AG04450 (cell line): Measurements from ENCODE around the gene ARFGEF2. TPM values are rescaled to one million over a fixed set of nuclear protein-coding genes. Genes with fewer than 3 reads are reported as not detected.

Experiments
- CTCF ChIA-PET: fragments of 300-600, 350-600 bp; formaldehyde crosslinking; extraction: SDS; loops from one replicate; lab custom pipeline; 2022; ENCODE audit warnings: antibody characterized with exemption, inconsistent platforms; lab: Charles Lee
- POLR2A ChIA-PET: fragments of 350-600 bp; formaldehyde crosslinking; extraction: SDS; loops from one replicate; lab custom pipeline; 2021; ENCODE audit warnings: antibody characterized with exemption, inconsistent platforms; lab: Yijun Ruan, JAX
- DNase-seq: peaks from one replicate; pipeline ENCODE4 v3.0.0-alpha.2; 2011; ENCODE audit warnings: low read depth, low spot score
- H3K27ac ChIP-seq: one replicate; pipeline ENCODE4 v1.5.1; 2012; ENCODE audit warnings: low read depth, low read length, control low read depth
- H3K27me3 ChIP-seq: one replicate; pipeline ENCODE4 v1.6.0; 2012; ENCODE audit warnings: low read length; ENCODE audit not compliant: control insufficient read depth, insufficient read depth
- H3K4me3 ChIP-seq: 2 replicates; pipeline ENCODE4 v1.5.1; 2011; ENCODE audit warnings: mild to moderate bottlenecking, low read depth, low read length, control low read depth
- H3K9me3 ChIP-seq: 2 replicates; pipeline ENCODE4 v1.5.1; 2012; ENCODE audit warnings: low read length; ENCODE audit not compliant: control insufficient read depth, insufficient read depth
- polyA plus RNA-seq: library from polyadenylated mRNA; depleted of rRNA; stranded (reverse); fragments of >200 nt; gene quantifications from 2 replicates; pipeline ENCODE4 v1.2.3, GENCODE V29; 2011
- TF ChIP-seq, protein P1 (sequence below): IDR thresholded peaks from 2 replicates; pipeline ENCODE4 v1.5.1; 2011; ENCODE audit warnings: low read depth, low read length, control low read depth, inconsistent platforms

The ARFGEF2 gene
- polyA plus RNA-seq, 1 experiment: 22.3 TPM

DNA sequence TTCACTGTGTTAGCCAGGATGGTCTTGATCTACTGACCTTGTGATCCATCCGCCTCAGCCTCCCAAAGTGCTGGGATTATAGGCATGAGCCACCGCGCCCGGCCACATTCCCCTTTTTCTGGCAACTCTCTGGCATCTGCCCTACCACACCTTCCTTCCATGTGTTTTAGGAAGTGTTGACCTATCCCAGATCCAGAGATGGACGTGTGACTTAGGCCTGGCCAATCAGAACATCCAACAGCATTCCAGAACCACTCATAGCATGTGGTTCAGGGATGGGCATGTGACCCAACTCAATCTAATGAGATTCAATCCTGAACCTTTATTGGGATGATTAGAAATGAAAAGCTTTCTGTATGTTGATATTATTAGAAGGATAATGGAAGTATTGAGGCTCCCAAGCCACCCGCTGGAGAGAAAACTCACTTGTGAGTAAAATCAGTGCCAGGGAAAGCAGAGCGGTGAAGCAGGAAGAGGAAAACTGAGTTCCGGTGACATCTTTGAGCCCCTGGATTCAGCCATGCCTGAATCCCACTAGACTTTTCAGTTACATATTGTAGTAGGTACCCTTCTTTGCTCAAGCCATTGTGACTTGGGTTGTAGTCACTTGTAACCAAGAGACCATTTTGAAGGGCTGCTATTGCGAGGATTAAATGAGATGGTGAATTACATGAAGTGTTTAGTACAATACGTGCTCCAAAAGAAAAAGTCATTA, 42.8 kb upstream of the ARFGEF2 start:
- Histone ChIP-seq H3K4me3 (no peak overlapping the region), H3K9me3 (no peaks in the 10 kb centered on the region), H3K27ac (no peak overlapping the region), H3K27me3 (no peaks in the 10 kb centered on the region)
- no peak for DNase-seq
- CTCF ChIA-PET: no interaction called here
- POLR2A ChIA-PET: no interaction called here
- TF ChIP-seq, protein P1, sequence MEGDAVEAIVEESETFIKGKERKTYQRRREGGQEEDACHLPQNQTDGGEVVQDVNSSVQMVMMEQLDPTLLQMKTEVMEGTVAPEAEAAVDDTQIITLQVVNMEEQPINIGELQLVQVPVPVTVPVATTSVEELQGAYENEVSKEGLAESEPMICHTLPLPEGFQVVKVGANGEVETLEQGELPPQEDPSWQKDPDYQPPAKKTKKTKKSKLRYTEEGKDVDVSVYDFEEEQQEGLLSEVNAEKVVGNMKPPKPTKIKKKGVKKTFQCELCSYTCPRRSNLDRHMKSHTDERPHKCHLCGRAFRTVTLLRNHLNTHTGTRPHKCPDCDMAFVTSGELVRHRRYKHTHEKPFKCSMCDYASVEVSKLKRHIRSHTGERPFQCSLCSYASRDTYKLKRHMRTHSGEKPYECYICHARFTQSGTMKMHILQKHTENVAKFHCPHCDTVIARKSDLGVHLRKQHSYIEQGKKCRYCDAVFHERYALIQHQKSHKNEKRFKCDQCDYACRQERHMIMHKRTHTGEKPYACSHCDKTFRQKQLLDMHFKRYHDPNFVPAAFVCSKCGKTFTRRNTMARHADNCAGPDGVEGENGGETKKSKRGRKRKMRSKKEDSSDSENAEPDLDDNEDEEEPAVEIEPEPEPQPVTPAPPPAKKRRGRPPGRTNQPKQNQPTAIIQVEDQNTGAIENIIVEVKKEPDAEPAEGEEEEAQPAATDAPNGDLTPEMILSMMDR: no peak

DNA sequence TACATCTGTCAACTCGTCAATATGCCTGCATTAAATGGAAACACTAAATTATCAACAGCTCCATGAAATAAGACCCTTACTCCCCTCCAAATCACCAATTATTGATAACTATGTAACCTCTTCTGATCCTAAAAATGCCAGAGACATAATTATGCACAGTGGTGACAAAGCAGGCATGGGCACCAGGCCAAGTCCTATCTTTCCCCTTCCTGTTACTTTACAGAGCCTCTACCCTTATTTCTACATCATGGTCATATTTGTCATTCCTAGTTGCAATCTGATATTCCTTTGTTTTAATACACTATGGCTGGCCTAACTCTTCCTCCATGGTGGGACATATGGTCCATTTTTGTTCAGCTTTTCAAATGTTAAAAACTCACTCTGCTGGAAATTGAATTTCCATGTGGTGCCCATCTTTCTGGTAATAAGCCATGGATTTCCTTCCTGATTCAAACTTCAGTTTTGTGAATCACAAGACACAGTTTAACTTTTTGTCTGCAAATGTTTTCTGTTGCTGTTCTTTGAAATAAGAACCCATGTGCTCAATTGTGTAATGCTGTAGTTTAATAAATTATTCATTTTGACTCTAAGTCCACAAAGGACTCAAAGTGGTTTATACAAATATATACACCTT, 41.8 kb upstream of the ARFGEF2 start:
- DNase-seq: no peak
- Histone ChIP-seq H3K4me3 (no peak overlapping the region), H3K9me3 (no peaks in the 10 kb centered on the region), H3K27ac (no peak overlapping the region), H3K27me3 (peaks cover 1% of the 10 kb centered on the region)
- TF ChIP-seq, protein P1: no peak
- ChIA-PET POLR2A (no interaction called here), CTCF (no interaction called here)

DNA sequence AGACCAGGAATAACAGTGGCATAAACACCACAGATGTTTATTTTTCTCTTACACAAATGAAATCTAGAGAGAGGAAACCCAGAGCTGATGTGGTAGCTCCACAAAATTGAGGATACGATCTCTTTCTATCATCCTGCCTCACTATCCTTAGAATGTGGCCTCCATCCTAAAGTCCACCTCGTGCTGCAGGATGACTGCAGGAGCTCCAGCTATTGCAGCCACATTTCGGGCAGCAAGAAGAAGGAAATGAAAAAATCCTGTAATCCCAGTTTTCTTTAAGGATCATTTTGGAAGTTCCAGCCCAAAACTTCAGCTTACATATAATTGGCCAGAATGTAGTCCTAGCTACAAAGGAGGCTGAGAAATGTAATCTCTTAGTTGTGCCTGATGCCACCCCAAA, 41.2 kb upstream of the ARFGEF2 start:
- H3K4me3 ChIP-seq: no peak overlapping the region
- H3K27me3 ChIP-seq: peaks cover 2% of the 10 kb centered on the region
- no peak overlapping the region for H3K27ac ChIP-seq
- H3K9me3 ChIP-seq: no peaks in the 10 kb centered on the region
- TF ChIP-seq, protein P1: no peak
- ChIA-PET POLR2A (no interaction called here), CTCF (interaction anchor here (0.6 to 1.0 kb wide), 3 partner anchors 25 to 557 kb away, joined by 3 to 7 read pairs (median 4); no protein-coding TSS in a partner anchor)
- no peak for DNase-seq

DNA sequence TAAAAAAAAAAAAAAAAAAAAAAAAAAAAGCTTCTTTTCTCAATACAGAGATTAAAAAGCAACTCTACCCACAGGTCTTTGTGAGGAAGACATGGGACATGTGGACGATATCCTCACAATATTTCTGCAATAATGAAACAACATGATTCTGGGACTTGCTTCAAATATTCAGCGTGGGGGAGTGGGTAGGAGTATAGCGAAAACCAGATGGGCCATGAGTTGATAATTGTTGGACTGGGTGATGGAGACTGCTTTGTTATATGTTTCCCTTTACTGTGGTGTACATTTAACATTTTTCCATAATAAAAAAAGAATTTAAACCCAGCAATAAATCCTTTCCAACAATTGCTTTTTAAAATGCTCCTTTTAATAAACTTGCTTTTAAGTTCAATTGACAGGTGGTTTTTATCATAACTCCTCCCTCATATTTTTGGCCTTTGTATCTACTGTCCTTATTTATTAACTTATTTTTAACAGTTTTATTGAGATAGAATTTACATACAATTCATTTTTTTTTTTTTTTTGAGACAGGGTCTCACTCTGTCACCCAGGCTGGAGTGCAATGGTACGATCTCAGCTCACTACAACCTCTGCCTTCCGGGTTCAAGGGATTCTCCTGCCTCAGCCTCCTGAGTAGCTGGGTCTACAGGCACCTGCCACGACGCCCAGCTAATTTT, 40.4 kb upstream of the ARFGEF2 start:
- ChIA-PET POLR2A (no interaction called here), CTCF (interaction anchor here (0.6 to 1.8 kb wide), 5 partner anchors 24 to 558 kb away, joined by 3 to 7 read pairs (median 4); no protein-coding TSS in a partner anchor)
- Histone ChIP-seq H3K9me3 (no peaks in the 10 kb centered on the region), H3K27ac (no peak overlapping the region), H3K4me3 (no peak overlapping the region), H3K27me3 (peaks cover 2% of the 10 kb centered on the region)
- TF ChIP-seq, protein P1: no peak
- no peak for DNase-seq

DNA sequence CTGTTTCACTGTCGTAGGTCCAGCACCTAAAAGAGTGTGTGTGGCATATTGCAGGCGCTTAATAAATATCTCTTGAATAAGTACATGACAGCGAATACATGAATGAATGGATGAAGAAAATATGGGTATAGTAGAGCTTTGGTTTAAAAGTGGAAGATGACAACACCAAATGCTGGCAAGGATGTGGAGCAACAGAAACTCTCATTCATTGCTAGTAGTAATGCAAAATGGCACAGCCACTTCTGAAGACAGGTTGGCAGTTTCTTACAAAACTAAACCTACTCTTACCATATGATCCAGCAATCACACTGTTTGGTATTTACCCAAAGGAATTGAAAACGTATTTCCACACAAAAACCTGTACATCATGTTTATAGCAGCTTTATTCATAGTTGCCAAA, 36.3 kb upstream of the ARFGEF2 start:
- ChIA-PET POLR2A (no interaction called here), CTCF (no interaction called here)
- Histone ChIP-seq H3K27me3 (peaks cover 15% of the 10 kb centered on the region), H3K4me3 (no peak overlapping the region), H3K9me3 (no peaks in the 10 kb centered on the region), H3K27ac (no peak overlapping the region)
- TF ChIP-seq, protein P1: no peak
- no peak for DNase-seq
